Stimulated activated CD8-positive, alpha-beta memory T cell treated with anti-CD3 and anti-CD28 coated beads, Interleukin-7, amount 100 ng/mL, for 24 hours (primary cell): ENCODE data around the gene MAPK14.
A peak's percentile ranks its signal among the peaks of the same experiment; 100 is the strongest.
"Not testable (repeated sequence)": the region's sequence is repeated elsewhere in the genome, so short reads cannot be mapped to it uniquely, and the experiment has no call there.

Experiments
- DNase-seq: peaks from one replicate; pipeline ENCODE4 v3.0.0-alpha.2; 2020; ENCODE audit warnings: low read depth

Gene MAPK14

GRCh38 chr6:36070252-36070651 lies 42.6 kb downstream of the MAPK14 start:
- DNase-seq: no peak

DNA sequence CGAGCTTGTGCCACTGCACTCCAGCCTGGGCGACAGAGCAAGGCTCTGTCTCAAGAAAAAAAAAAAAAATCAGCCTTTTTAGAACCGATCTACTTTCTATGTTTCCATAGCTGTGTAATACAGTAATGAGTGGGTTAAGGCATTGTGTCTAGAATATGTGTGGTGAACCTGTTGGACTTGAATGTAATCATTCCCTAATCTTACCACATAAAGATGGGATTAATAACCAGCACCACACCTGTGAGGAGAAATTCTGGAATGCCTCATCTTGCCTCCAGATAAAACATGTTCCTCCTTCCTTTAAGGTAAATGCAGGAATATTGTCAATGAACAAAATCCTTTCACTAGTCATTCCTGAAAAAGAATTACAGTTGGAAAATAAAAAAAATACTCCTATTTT lies 43.7 kb downstream of the MAPK14 start:
- DNase-seq: no peak

GRCh38 chr6:36071714-36072113 lies 44.1 kb downstream of the MAPK14 start:
- DNase-seq: no peak

GRCh38 chr6:36072681-36073080 lies 45.1 kb downstream of the MAPK14 start:
- no peak for DNase-seq

DNA sequence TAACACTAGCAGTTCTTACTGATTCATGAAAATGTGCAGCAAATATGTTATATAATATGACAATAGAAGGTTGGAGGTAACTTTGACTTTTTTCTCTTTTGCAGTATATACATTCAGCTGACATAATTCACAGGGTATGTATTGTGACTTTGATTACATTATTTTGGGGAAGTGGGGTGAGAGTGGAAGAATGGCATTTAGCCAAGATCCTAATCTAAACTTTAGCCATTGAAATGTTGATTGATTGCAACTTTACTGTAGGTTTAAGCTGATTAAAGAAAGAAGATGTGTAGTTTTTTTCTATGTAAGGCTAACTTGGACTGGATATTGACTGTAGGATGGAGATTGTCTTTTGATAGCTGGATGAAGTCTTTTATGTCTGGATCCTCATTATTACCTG lies 46.0 kb downstream of the MAPK14 start:
- DNase-seq: no peak

DNA sequence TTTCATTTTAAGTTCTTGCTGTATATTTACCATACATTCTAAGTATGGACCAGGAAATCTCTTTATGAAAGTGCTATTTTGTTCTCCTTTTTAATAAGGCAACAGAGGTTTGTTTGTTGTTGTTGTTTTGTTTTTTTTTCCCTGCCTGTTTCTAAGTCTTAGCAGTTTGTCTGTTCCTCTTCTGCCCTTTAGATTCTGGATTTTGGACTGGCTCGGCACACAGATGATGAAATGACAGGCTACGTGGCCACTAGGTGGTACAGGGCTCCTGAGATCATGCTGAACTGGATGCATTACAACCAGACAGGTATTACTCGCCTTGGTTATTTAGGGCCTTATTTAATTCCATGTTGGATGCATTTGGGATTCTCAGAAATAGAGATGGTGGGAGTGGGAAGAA lies 48.0 kb downstream of the MAPK14 start:
- DNase-seq: no peak

DNA sequence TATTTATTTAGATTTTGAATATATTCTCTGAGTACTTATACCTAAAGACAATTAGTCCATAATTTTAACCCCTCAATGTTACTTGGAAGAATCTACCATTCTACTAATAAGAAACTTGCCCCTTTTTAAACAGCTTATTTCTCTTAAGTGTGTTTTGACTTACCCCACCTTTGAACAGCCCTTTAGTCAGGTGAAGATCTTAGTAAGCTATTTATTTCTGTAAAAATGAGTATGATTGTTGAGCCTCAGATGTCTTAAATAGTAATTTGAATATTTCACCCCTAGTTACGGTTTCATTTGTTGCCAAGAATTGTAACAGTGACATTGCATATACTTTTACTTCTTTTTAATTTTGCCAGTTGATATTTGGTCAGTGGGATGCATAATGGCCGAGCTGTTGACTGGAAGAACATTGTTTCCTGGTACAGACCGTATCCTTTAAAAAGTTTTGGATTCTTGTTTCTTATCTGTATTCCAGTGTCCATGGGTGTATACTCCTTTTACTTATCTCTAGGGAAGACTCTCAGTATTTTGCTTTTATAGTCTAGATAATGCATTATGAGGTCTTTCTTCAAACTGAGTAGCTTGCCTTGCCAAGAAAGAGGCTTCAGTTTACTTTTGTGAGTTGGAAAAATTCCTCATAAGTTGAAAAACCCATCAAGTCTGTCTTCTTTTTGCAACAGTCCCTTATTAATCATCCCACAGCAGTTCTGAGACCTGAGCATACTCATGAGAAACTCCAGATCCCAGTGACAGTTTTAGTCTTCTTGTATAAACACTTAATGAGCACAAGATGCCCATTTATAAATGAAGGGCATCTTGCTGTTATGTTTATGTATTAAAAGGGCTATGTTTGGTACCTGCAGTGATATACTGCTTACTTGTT lies 48.8 kb downstream of the MAPK14 start:
- DNase-seq: no peak

- no peak for DNase-seq
These were observed 50.6 kb downstream of the MAPK14 start for GRCh38 chr6:36078159-36078558.

- DNase-seq: no peak
These were observed 52.0 kb downstream of the MAPK14 start for GRCh38 chr6:36079601-36080000.

DNA sequence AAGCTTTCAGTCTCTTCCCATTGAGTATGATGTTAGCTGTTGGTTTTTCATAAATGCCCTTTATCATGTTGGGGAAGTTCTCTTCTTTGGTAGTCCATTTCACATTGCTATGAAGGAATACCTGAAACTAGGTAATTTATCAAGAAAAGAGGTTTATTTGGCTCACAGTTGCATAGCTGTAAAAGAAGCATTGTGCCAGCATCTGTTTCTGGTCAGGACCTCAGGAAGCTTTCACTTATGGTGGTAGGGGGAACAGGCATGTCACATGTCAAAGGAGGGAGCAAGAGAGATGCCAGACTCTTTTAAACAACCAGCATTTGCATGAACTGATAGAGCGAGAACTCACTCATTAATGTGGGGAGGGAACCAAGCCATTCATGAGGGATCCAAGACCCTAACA lies 54.7 kb downstream of the MAPK14 start:
- DNase-seq: no peak

- no peak for DNase-seq
These were observed 55.8 kb downstream of the MAPK14 start for GRCh38 chr6:36083446-36083845.

DNA sequence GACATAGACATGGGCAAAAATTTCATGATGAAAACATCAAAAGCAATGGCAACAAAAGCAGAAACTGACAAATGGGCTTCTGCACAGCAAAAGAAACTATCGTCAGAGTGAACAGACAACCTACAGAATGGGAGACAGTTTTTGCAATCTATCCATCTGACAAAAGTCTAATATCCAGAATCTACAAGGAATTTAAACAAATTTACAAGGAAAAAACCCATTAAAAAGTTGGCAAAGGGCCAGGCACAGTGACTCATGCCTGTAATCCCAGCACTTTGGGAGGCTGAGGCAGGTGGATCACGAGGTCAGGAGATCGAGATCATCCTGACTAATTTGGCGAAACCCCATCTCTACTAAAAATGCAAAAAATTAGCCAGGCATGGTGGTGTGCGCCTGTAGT lies 60.6 kb downstream of the MAPK14 start:
- not testable (repeated sequence) for DNase-seq

DNA sequence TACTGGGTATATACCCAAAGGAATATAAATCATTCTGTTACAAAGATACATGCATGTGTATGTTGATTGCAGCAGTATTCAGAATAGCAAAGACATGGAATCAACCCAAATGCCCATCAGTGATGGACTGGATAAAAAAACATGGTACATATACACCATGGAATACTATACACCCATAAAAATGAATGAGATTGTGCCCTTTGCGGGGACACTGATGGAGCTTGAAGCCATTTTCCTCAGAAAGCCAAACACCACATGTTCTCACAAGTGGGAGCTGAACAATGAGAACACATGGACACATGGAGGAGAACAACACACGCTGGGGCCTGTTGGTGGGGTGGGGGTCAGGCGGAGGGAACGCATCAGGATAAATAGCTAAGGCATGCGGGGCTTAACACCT lies 61.4 kb downstream of the MAPK14 start:
- no peak for DNase-seq

- no peak for DNase-seq
These were observed 66.6 kb downstream of the MAPK14 start for GRCh38 chr6:36094238-36094637.

GRCh38 chr6:36094753-36095496 lies 67.3 kb downstream of the MAPK14 start:
- peak; percentile 68 for DNase-seq

- no peak for DNase-seq
These were observed 68.1 kb downstream of the MAPK14 start for GRCh38 chr6:36095497-36096391.

- no peak for DNase-seq
These were observed 70.8 kb downstream of the MAPK14 start for GRCh38 chr6:36098253-36098919.

- no peak for DNase-seq
These were observed 71.5 kb downstream of the MAPK14 start for GRCh38 chr6:36098920-36099647.

DNA sequence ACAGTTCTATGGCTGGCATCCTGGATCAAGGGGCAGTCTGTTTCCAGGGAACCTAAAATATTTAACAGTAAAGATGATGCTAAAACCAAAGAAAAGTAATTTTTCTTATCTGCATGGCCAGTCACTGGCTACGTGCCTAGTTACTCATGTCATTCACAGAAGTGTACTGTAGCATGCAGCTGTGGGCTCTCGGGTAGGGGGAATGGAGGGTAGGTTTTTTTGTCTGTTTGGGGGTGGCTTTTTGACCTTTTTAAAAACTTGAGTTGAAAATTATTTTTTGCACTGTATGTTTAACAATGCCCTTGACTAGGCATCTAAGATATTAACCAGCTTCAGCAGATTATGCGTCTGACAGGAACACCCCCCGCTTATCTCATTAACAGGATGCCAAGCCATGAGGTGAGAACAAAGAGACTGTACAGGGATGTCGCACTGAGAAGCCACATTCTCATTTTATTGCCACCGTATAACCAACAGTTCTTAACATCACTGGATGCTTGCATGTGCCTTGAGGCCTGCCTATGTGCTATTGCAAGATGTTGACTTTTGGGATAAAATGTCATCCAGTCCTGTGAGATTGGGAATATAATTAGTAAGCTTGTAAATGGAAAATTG lies 72.4 kb downstream of the MAPK14 start:
- no peak for DNase-seq

DNA sequence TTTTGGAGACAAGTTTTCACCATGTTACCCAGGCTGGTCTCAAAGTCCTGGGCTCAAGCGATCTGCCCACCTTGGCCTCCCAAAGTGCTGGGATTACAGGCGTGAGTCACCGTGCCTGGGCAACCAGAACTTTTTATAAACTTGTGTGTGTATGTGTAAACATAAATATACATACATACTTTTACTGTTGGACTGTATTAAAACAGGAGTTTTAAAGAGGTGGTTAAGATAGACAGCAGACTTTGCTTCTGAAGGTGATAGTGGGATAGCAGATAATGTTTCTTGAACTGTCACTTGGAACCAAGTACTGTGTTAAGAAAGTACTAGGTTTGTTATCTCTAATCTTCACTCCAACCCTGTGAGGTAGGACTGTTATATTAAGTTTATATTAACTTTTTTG lies 74.1 kb downstream of the MAPK14 start:
- no peak for DNase-seq

- no peak for DNase-seq
These were observed 75.2 kb downstream of the MAPK14 start for GRCh38 chr6:36102853-36103252.
